Measurements from ENCODE around the gene DDB1.

DNA sequence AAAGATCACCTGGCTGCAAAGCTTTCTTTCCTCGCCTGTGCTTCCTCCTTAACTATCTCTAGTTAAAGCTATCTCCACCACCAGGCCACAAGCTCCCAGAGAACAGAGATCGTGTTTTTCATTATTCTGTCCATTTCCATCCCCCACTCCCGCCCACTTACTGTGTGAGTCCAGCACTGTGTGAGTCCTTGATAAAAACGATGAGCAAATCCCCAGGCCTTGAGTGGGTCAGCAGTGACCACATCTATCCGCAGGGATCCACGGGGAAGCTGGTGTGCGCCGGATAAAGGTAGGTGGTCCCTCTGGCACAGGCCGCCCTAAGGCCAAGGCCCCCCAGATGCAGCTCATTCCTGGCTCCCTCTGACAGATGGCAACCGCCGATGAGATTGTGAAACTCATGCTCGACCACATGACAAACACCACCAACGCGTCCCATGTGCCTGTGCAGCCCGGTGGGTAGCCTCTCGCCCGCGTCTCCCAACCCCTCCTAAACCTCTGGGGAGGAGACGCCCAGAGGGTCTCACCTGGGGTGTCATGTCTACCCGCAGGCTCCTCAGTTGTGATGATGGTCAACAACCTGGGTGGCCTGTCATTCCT, 9.4 kb upstream of the DDB1 start:
- TF ChIP-seq, protein P1, sequence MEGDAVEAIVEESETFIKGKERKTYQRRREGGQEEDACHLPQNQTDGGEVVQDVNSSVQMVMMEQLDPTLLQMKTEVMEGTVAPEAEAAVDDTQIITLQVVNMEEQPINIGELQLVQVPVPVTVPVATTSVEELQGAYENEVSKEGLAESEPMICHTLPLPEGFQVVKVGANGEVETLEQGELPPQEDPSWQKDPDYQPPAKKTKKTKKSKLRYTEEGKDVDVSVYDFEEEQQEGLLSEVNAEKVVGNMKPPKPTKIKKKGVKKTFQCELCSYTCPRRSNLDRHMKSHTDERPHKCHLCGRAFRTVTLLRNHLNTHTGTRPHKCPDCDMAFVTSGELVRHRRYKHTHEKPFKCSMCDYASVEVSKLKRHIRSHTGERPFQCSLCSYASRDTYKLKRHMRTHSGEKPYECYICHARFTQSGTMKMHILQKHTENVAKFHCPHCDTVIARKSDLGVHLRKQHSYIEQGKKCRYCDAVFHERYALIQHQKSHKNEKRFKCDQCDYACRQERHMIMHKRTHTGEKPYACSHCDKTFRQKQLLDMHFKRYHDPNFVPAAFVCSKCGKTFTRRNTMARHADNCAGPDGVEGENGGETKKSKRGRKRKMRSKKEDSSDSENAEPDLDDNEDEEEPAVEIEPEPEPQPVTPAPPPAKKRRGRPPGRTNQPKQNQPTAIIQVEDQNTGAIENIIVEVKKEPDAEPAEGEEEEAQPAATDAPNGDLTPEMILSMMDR (IDR thresholded peaks at IDR 0.05): no peak
- TF ChIP-seq POLR2A (IDR thresholded peaks at IDR 0.05): no peak
